GM12892 (cell line): ENCODE data around the gene CTDP1.

Experiments
- POLR2A ChIP-seq: IDR thresholded peaks from 2 replicates; pipeline ENCODE4 v1.6.1; 2011; ENCODE audit warnings: low read depth, low read length, control low read depth
- POLR2AphosphoS5 ChIP-seq: IDR thresholded peaks from 2 replicates; pipeline ENCODE4 v1.6.1; 2011; ENCODE audit warnings: low read depth, low read length, control low read depth
- TAF1 ChIP-seq: IDR thresholded peaks from 2 replicates; pipeline ENCODE4 v1.6.1; 2011; ENCODE audit warnings: low read depth, mild to moderate bottlenecking, control low read depth, low read length, borderline replicate concordance

GRCh38 chr18:79792096-79792987, 112.7 kb downstream of the CTDP1 start:
- no peak for TF ChIP-seq POLR2A
- TF ChIP-seq POLR2AphosphoS5, result no peak
- no peak for TF ChIP-seq TAF1
